GM21423 (cell line): ENCODE results near the gene PLTP.
"Not testable (repeated sequence)": the region's sequence is repeated elsewhere in the genome, so short reads cannot be mapped to it uniquely, and the experiment has no call there.

Experiments
- ATAC-seq: cut with Tn5 transposase; IDR thresholded peaks from one replicate; pipeline ENCODE4 v1.9.1; 2021; ENCODE audit warnings: mild to moderate bottlenecking, moderate library complexity; ENCODE audit not compliant: unreplicated experiment

PLTP gene

GRCh38 chr20:45944965-45945677, 33.2 kb upstream of the PLTP start:
- no peak for ATAC-seq

GRCh38 chr20:45944151-45944964, 32.4 kb upstream of the PLTP start:
- no peak for ATAC-seq

GRCh38 chr20:45943613-45944012, 31.7 kb upstream of the PLTP start:
- ATAC-seq: no peak

GRCh38 chr20:45940469-45940868, 28.5 kb upstream of the PLTP start:
- ATAC-seq: no peak

GRCh38 chr20:45940053-45940452, 28.1 kb upstream of the PLTP start:
- no peak for ATAC-seq

GRCh38 chr20:45938727-45939438, 26.9 kb upstream of the PLTP start:
- ATAC-seq: no peak

- ATAC-seq: no peak
Observed at GRCh38 chr20:45937765-45938164, 25.8 kb upstream of the PLTP start.

- ATAC-seq: no peak
Observed at GRCh38 chr20:45935416-45936046, 23.6 kb upstream of the PLTP start.

- ATAC-seq: peak; percentile 76
Observed at GRCh38 chr20:45934586-45935415, 22.8 kb upstream of the PLTP start, which contains the start of gene PCIF1. TSS of gene PCIF1 (plus strand) at chr20:45934683. CDS start at chr20:45939000, 4,317 bp downstream.

- peak; percentile 16 for ATAC-seq
Observed at GRCh38 chr20:45934046-45934585, 22.2 kb upstream of the PLTP start.

GRCh38 chr20:45933266-45934045, 21.5 kb upstream of the PLTP start:
- no peak for ATAC-seq

GRCh38 chr20:45931680-45932079, 19.7 kb upstream of the PLTP start:
- ATAC-seq: not testable (repeated sequence)

GRCh38 chr20:45927071-45927878, 15.3 kb upstream of the PLTP start:
- no peak for ATAC-seq

- no peak for ATAC-seq
Observed at GRCh38 chr20:45926731-45927070, 14.7 kb upstream of the PLTP start.

GRCh38 chr20:45925821-45926506, 14.0 kb upstream of the PLTP start:
- no peak for ATAC-seq

GRCh38 chr20:45924391-45925261, 12.7 kb upstream of the PLTP start:
- no peak for ATAC-seq
